ENCODE measurements around the gene GLRX5. TPM values are rescaled to one million over a fixed set of nuclear protein-coding genes. Genes with fewer than 3 reads are reported as not detected.
A peak's percentile ranks its signal among the peaks of the same experiment; 100 is the strongest.

Gene GLRX5
- total RNA-seq, 1 experiment from 2014 or later = 60.1 TPM

DNA sequence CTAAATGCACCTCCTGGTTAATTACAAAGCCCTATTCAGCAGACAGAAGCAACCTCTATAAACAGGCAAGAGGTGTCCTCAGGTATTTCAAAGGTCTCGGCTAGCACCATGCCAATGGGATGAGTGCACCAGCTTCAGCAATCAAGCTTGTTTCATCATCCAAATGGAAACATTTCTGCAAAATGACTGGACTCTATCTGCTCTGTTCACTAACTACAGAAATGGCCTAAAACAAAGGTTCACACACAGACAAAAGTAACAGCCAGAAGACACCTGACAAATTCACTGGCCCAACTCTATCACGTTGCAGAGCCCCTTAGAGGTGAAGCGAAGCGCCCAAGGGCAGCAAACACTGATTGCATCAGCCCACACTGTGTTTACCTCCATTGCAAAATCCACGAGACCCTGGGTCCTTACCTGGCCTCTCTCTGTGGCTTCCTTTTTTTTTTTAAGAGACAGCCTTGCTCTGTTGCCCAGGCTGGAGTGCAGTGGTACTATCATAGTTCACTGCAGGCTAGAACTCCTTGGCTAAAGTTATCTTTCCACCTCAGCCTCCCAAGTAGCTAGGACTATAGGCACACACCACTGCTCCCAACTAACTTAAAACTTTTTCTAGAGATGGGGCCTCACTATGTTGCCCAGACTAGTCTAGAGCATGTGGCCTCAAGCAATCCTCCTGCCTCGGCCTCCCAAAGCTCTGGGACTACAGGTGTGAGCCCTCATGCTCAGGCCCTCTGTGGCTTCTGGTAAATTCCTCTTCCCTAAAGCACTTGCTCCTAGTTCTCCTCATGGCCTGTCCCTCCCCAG, 9.9 kb upstream of the GLRX5 start:
- TF ChIP-seq CEBPB (IDR thresholded peaks at IDR 0.05; ENCODE audit: low read depth) (peak; percentile 89), ELF1 (IDR thresholded peaks at IDR 0.05; ENCODE audit: borderline replicate concordance, low read depth) (no peak), TCF7L2 (IDR thresholded peaks at IDR 0.05; ENCODE audit: borderline replicate concordance, extremely low read depth, insufficient read depth, insufficient read length) (no peak), FOSL1 (IDR thresholded peaks at IDR 0.05; ENCODE audit: low read depth) (peak; percentile 58), RAD21 (IDR thresholded peaks at IDR 0.05; ENCODE audit: low read depth) (no peak), SP1 (IDR thresholded peaks at IDR 0.05; ENCODE audit: low read depth) (peak; percentile 53), JUND (IDR thresholded peaks at IDR 0.05) (peak; percentile 46), EZH2phosphoT487 (IDR thresholded peaks at IDR 0.05; ENCODE audit: borderline replicate concordance) (no peak)
- TF ChIP-seq, protein P1, sequence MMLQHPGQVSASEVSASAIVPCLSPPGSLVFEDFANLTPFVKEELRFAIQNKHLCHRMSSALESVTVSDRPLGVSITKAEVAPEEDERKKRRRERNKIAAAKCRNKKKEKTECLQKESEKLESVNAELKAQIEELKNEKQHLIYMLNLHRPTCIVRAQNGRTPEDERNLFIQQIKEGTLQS (IDR thresholded peaks at IDR 0.05) = 0 out of 2 replicates have a peak, but pooled peaks have one; percentile 84
- TF ChIP-seq, protein P2, sequence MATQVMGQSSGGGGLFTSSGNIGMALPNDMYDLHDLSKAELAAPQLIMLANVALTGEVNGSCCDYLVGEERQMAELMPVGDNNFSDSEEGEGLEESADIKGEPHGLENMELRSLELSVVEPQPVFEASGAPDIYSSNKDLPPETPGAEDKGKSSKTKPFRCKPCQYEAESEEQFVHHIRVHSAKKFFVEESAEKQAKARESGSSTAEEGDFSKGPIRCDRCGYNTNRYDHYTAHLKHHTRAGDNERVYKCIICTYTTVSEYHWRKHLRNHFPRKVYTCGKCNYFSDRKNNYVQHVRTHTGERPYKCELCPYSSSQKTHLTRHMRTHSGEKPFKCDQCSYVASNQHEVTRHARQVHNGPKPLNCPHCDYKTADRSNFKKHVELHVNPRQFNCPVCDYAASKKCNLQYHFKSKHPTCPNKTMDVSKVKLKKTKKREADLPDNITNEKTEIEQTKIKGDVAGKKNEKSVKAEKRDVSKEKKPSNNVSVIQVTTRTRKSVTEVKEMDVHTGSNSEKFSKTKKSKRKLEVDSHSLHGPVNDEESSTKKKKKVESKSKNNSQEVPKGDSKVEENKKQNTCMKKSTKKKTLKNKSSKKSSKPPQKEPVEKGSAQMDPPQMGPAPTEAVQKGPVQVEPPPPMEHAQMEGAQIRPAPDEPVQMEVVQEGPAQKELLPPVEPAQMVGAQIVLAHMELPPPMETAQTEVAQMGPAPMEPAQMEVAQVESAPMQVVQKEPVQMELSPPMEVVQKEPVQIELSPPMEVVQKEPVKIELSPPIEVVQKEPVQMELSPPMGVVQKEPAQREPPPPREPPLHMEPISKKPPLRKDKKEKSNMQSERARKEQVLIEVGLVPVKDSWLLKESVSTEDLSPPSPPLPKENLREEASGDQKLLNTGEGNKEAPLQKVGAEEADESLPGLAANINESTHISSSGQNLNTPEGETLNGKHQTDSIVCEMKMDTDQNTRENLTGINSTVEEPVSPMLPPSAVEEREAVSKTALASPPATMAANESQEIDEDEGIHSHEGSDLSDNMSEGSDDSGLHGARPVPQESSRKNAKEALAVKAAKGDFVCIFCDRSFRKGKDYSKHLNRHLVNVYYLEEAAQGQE (IDR thresholded peaks at IDR 0.05; ENCODE audit: low read depth) = no peak
- TF ChIP-seq, protein P3, sequence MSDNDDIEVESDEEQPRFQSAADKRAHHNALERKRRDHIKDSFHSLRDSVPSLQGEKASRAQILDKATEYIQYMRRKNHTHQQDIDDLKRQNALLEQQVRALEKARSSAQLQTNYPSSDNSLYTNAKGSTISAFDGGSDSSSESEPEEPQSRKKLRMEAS (IDR thresholded peaks at IDR 0.05) = 0 out of 2 replicates have a peak, but pooled peaks have one; percentile 26
- Histone ChIP-seq H3K4me3 (replicated peaks in 1 of 2; ENCODE audit: low read depth in 1 of 2, low read length in 2 of 2) (no peak overlapping the region), H3K4me1 (ENCODE audit: control insufficient read depth in 1 of 2, insufficient read depth in 2 of 2, low read length in 2 of 2) (peaks cover 21 to 58% of the 10 kb centered on the region in 2 experiments), H3K9me3 (ENCODE audit: control insufficient read depth in 1 of 2, insufficient read depth in 1 of 2, low read depth in 1 of 2, low read length in 2 of 2) (no peaks in the 10 kb centered on the region), H3K9ac (ENCODE audit: low read length) (no peak overlapping the region), H3K79me2 (ENCODE audit: insufficient read depth, low read length) (peaks cover 11% of the 10 kb centered on the region), H4K20me1 (ENCODE audit: insufficient read depth) (no peaks in the 10 kb centered on the region), H3K36me3 (ENCODE audit: control insufficient read depth in 1 of 2, insufficient read depth in 2 of 2, low read length in 2 of 2) (no peaks in the 10 kb centered on the region; a peak in 1 of 4 replicates), H2AFZ (ENCODE audit: low read depth, low read length, poor library complexity, severe bottlenecking) (no peak overlapping the region), H3K4me2 (ENCODE audit: low read length) (peak overlapping the region; percentile 41), H3K27me3 (ENCODE audit: insufficient read depth, low read length) (no peaks in the 10 kb centered on the region), H3K9me2 (ENCODE audit: insufficient read depth) (no peaks in the 10 kb centered on the region), H3K27ac (ENCODE audit: low read depth, low read length) (no peak overlapping the region)
- intact Hi-C loops (cut with micrococcal nuclease) = no loop called here
- peak; percentile 29; the same call in 1 of the 2 replicates for ATAC-seq
- BruUV-seq (replicated peaks) = no TSS peak
- DNase-seq (ENCODE audit: low read depth, low spot score) = peak; percentile 41
- ChIA-PET CTCF (interaction anchor here (0.7 to 1.4 kb wide), 4 partner anchors 9 to 83 kb away, joined by 3 to 6 read pairs (median 4); partner anchors contain the start of gene GLRX5), POLR2A (interaction anchor here (1.0 kb wide), 1 partner anchor 10 kb away, joined by 4 read pairs; the partner anchor contains the start of gene GLRX5), RAD21 (ENCODE audit: low non-redundant PET in 1 of 2, low total read pairs in 2 of 2, uncharacterized antibody in 2 of 2, unreplicated experiment in 2 of 2) (no interaction called here)
